ENCODE data around the gene MYO1C. TPM values are rescaled to one million over a fixed set of nuclear protein-coding genes. Genes with fewer than 3 reads are reported as not detected.

MYO1C gene
- total and polyA plus RNA-seq, 4 donors = 73.4 to 237 (median 89.6) TPM

- Histone ChIP-seq H3K27ac (ENCODE audit: low read depth in 1 of 2, low read length in 1 of 2) (no peak overlapping the region), H3K27me3 (ENCODE audit: control insufficient read depth in 3 of 3, insufficient read depth in 3 of 3, low read length in 2 of 3) (no peaks in the 10 kb centered on the region), H3K9ac (ENCODE audit: insufficient read depth in 1 of 2, low read length in 2 of 2) (no peak overlapping the region), H3K4me1 (ENCODE audit: control insufficient read depth in 5 of 5, insufficient read depth in 5 of 5, low read length in 5 of 5) (peaks cover 0 to 30% (median 11%) of the 10 kb centered on the region in 5 donors), H3K9me3 (ENCODE audit: control insufficient read depth in 4 of 4, insufficient read depth in 3 of 4, low read length in 3 of 4) (no peaks in the 10 kb centered on the region), H3K4me3 (no peak overlapping the region), H3K36me3 (ENCODE audit: control insufficient read depth in 4 of 4, insufficient read depth in 4 of 4, low read length in 4 of 4) (peaks cover 0 to 36% (median 4%) of the 10 kb centered on the region in 4 donors)
- 91 to 95% methylated on average over 14 of the region's 14 CpGs for WGBS, 2 donors
- no peak for TF ChIP-seq CTCF (IDR thresholded peaks at IDR 0.05; ENCODE audit: control extremely low read depth, extremely low read depth)
- DNase-seq (no peak), ATAC-seq (ENCODE audit: insufficient read depth, low FRiP score) (no peak)
Measured at GRCh38 chr17:1496869-1497268, 4.4 kb upstream of the MYO1C start.

- WGBS, 2 donors = 72 to 86% methylated on average over 14 of the region's 14 CpGs
- Histone ChIP-seq H3K9me3 (ENCODE audit: control insufficient read depth in 4 of 4, insufficient read depth in 3 of 4, low read length in 3 of 4) (no peaks in the 10 kb centered on the region), H3K4me3 (no peak overlapping the region), H3K27ac (ENCODE audit: low read depth in 1 of 2, low read length in 1 of 2) (peak overlapping the region; percentile 90 to 92), H3K4me1 (ENCODE audit: control insufficient read depth in 5 of 5, insufficient read depth in 5 of 5, low read length in 5 of 5) (peaks cover 2 to 38% (median 11%) of the 10 kb centered on the region in 5 donors), H3K27me3 (ENCODE audit: control insufficient read depth in 3 of 3, insufficient read depth in 3 of 3, low read length in 2 of 3) (no peaks in the 10 kb centered on the region), H3K9ac (ENCODE audit: insufficient read depth in 1 of 2, low read length in 2 of 2) (no peak overlapping the region), H3K36me3 (ENCODE audit: control insufficient read depth in 4 of 4, insufficient read depth in 4 of 4, low read length in 4 of 4) (peaks cover 0 to 36% (median 4%) of the 10 kb centered on the region in 4 donors)
- TF ChIP-seq CTCF (IDR thresholded peaks at IDR 0.05; ENCODE audit: control extremely low read depth, extremely low read depth) = no peak
- DNase-seq (peak in 1 of 3 donors; percentile 27), ATAC-seq (ENCODE audit: insufficient read depth, low FRiP score) (no peak)
Measured at GRCh38 chr17:1495265-1495989, 2.9 kb upstream of the MYO1C start.

- Histone ChIP-seq H3K36me3 (ENCODE audit: control insufficient read depth in 4 of 4, insufficient read depth in 4 of 4, low read length in 4 of 4) (peaks cover 0 to 34% (median 4%) of the 10 kb centered on the region in 4 donors), H3K9ac (ENCODE audit: insufficient read depth in 1 of 2, low read length in 2 of 2) (no peak overlapping the region), H3K27me3 (ENCODE audit: control insufficient read depth in 3 of 3, insufficient read depth in 3 of 3, low read length in 2 of 3) (no peaks in the 10 kb centered on the region), H3K9me3 (ENCODE audit: control insufficient read depth in 4 of 4, insufficient read depth in 3 of 4, low read length in 3 of 4) (no peaks in the 10 kb centered on the region), H3K4me1 (ENCODE audit: control insufficient read depth in 5 of 5, insufficient read depth in 5 of 5, low read length in 5 of 5) (peaks cover 4 to 40% (median 11%) of the 10 kb centered on the region in 5 donors), H3K4me3 (no peak overlapping the region), H3K27ac (ENCODE audit: low read depth in 1 of 2, low read length in 1 of 2) (peak overlapping the region; percentile 90 to 92)
- 91% methylated on average over 11 of the region's 11 CpGs for whole genome bisulfite sequencing, 2 donors
- DNase-seq = no peak
- no peak for TF ChIP-seq CTCF (IDR thresholded peaks at IDR 0.05; ENCODE audit: control extremely low read depth, extremely low read depth)
- no peak for ATAC-seq (ENCODE audit: insufficient read depth, low FRiP score)
Measured at GRCh38 chr17:1494736-1495253, 2.3 kb upstream of the MYO1C start.

Measured in lung (tissue), 12 donors.